ENCODE measurements around the gene NTNG2. TPM values are rescaled to one million over a fixed set of nuclear protein-coding genes. Genes with fewer than 3 reads are reported as not detected.

Gene NTNG2
- total RNA-seq, 2 experiments from 2014 or later: 3.8 to 4.8 TPM

GRCh38 chr9:132233138-132233537 lies 71.3 kb downstream of the NTNG2 start:
- no peak overlapping the region for H3K4me3 Mint-ChIP-seq
- ChIA-PET POLR2A (no interaction called here), CTCF (interaction anchor here (8.5 kb wide), 1 partner anchor 63 kb away, joined by 146 read pairs; no protein-coding TSS in a partner anchor)
- DNase-seq (no peak), ATAC-seq (no peak)
- no peaks in the 10 kb centered on the region for H3K27me3 Mint-ChIP-seq (ENCODE audit: low read depth)
- H3K4me1 Mint-ChIP-seq (ENCODE audit: low read depth): peaks cover 4% of the 10 kb centered on the region
- no peak overlapping the region for H3K27ac Mint-ChIP-seq
- no peaks in the 10 kb centered on the region for H3K36me3 Mint-ChIP-seq (ENCODE audit: low read depth)
- H3K9me3 Mint-ChIP-seq (ENCODE audit: insufficient read depth): no peaks in the 10 kb centered on the region

- H3K9me3 Mint-ChIP-seq (ENCODE audit: insufficient read depth): no peaks in the 10 kb centered on the region
- DNase-seq (no peak), ATAC-seq (no peak)
- H3K4me3 Mint-ChIP-seq: no peak overlapping the region
- H3K27ac Mint-ChIP-seq: no peak overlapping the region
- peaks cover 1% of the 10 kb centered on the region for H3K4me1 Mint-ChIP-seq (ENCODE audit: low read depth)
- no peaks in the 10 kb centered on the region for H3K36me3 Mint-ChIP-seq (ENCODE audit: low read depth)
- H3K27me3 Mint-ChIP-seq (ENCODE audit: low read depth): peaks cover 5% of the 10 kb centered on the region
- ChIA-PET POLR2A (no interaction called here), CTCF (interaction anchor here (1.4 to 8.5 kb wide), 2 partner anchors 34 to 65 kb away, joined by 3 to 146 read pairs; no protein-coding TSS in a partner anchor)
Measured at GRCh38 chr9:132234535-132234934, 72.7 kb downstream of the NTNG2 start.

- no peak for ATAC-seq
- Mint-ChIP-seq H3K36me3 (ENCODE audit: low read depth) (no peaks in the 10 kb centered on the region), H3K4me3 (no peak overlapping the region), H3K4me1 (ENCODE audit: low read depth) (peaks cover 7% of the 10 kb centered on the region), H3K27ac (no peak overlapping the region), H3K9me3 (ENCODE audit: insufficient read depth) (no peaks in the 10 kb centered on the region), H3K27me3 (ENCODE audit: low read depth) (peaks cover 6% of the 10 kb centered on the region)
- ChIA-PET CTCF (interaction anchor here (1.1 to 8.5 kb wide), 11 partner anchors 10 to 468 kb away, joined by 3 to 146 read pairs (median 5); no protein-coding TSS in a partner anchor), POLR2A (no interaction called here)
- no peak for DNase-seq
Measured at GRCh38 chr9:132235125-132235524, 73.3 kb downstream of the NTNG2 start.

- Mint-ChIP-seq H3K9me3 (ENCODE audit: insufficient read depth) (no peaks in the 10 kb centered on the region), H3K27ac (no peak overlapping the region), H3K27me3 (ENCODE audit: low read depth) (peaks cover 6% of the 10 kb centered on the region), H3K36me3 (ENCODE audit: low read depth) (no peaks in the 10 kb centered on the region), H3K4me1 (ENCODE audit: low read depth) (peaks cover 9% of the 10 kb centered on the region), H3K4me3 (no peak overlapping the region)
- POLR2A ChIA-PET: interaction anchor here (1.1 kb wide), 1 partner anchor 10 kb away, joined by 3 read pairs; no protein-coding TSS in a partner anchor
- no peak for ATAC-seq
- CTCF ChIA-PET: interaction anchor here (0.7 to 8.5 kb wide), 35 partner anchors 9 to 645 kb away, joined by 3 to 146 read pairs (median 4); no protein-coding TSS in a partner anchor
- DNase-seq: peak; percentile 86
Measured at GRCh38 chr9:132235894-132236661, 74.2 kb downstream of the NTNG2 start.

- H3K9me3 Mint-ChIP-seq (ENCODE audit: insufficient read depth): no peaks in the 10 kb centered on the region
Measured at GRCh38 chr9:132236662-132237311, 74.9 kb downstream of the NTNG2 start.

GRCh38 chr9:132237481-132237880 lies 75.6 kb downstream of the NTNG2 start:
- ChIA-PET POLR2A (interaction anchor here (0.6 to 1.1 kb wide), 2 partner anchors 12 to 76 kb away, joined by 3 read pairs; no protein-coding TSS in a partner anchor), CTCF (interaction anchor here (1.1 to 8.5 kb wide), 11 partner anchors 14 to 479 kb away, joined by 3 to 146 read pairs (median 11); no protein-coding TSS in a partner anchor)
- H3K27ac Mint-ChIP-seq: no peak overlapping the region

More at GRCh38 chr9:132236662-132237311, 74.9 kb downstream of the NTNG2 start:
- peaks cover 11% of the 10 kb centered on the region for H3K4me1 Mint-ChIP-seq (ENCODE audit: low read depth)
- no peak overlapping the region for H3K4me3 Mint-ChIP-seq
- no peak overlapping the region for H3K27ac Mint-ChIP-seq
- no peak for ATAC-seq
- no peaks in the 10 kb centered on the region for H3K36me3 Mint-ChIP-seq (ENCODE audit: low read depth)
- no peak for DNase-seq
- POLR2A ChIA-PET: interaction anchor here (0.6 to 1.1 kb wide), 2 partner anchors 11 to 76 kb away, joined by 3 read pairs; no protein-coding TSS in a partner anchor
- CTCF ChIA-PET: interaction anchor here (0.7 to 8.5 kb wide), 33 partner anchors 9 to 645 kb away, joined by 3 to 146 read pairs (median 4); no protein-coding TSS in a partner anchor
- H3K27me3 Mint-ChIP-seq (ENCODE audit: low read depth): peaks cover 6% of the 10 kb centered on the region

GRCh38 chr9:132238026-132238972 lies 76.4 kb downstream of the NTNG2 start:
- Mint-ChIP-seq H3K4me3 (no peak overlapping the region), H3K9me3 (ENCODE audit: insufficient read depth) (no peaks in the 10 kb centered on the region), H3K36me3 (ENCODE audit: low read depth) (no peaks in the 10 kb centered on the region), H3K4me1 (ENCODE audit: low read depth) (peaks cover 18% of the 10 kb centered on the region), H3K27ac (no peak overlapping the region), H3K27me3 (ENCODE audit: low read depth) (peaks cover 7% of the 10 kb centered on the region)
- ChIA-PET CTCF (interaction anchor here (1.1 to 8.5 kb wide), 8 partner anchors 14 to 480 kb away, joined by 3 to 146 read pairs (median 8); no protein-coding TSS in a partner anchor), POLR2A (no interaction called here)
- DNase-seq (no peak), ATAC-seq (no peak)

More at GRCh38 chr9:132237481-132237880, 75.6 kb downstream of the NTNG2 start:
- ATAC-seq (no peak), DNase-seq (no peak)
- H3K27me3 Mint-ChIP-seq (ENCODE audit: low read depth): peaks cover 7% of the 10 kb centered on the region
- H3K4me3 Mint-ChIP-seq: no peak overlapping the region
- H3K36me3 Mint-ChIP-seq (ENCODE audit: low read depth): no peaks in the 10 kb centered on the region
- peaks cover 13% of the 10 kb centered on the region for H3K4me1 Mint-ChIP-seq (ENCODE audit: low read depth)
- H3K9me3 Mint-ChIP-seq (ENCODE audit: insufficient read depth): no peaks in the 10 kb centered on the region

- H3K27me3 Mint-ChIP-seq (ENCODE audit: low read depth): peaks cover 10% of the 10 kb centered on the region
- CTCF ChIA-PET: interaction anchor here (1.2 to 8.5 kb wide), 6 partner anchors 13 to 480 kb away, joined by 6 to 146 read pairs (median 19); no protein-coding TSS in a partner anchor
- H3K36me3 Mint-ChIP-seq (ENCODE audit: low read depth): no peaks in the 10 kb centered on the region
- H3K27ac Mint-ChIP-seq: no peak overlapping the region
- H3K4me3 Mint-ChIP-seq: no peak overlapping the region
- ATAC-seq (no peak), DNase-seq (no peak)
- POLR2A ChIA-PET: no interaction called here
- no peaks in the 10 kb centered on the region for H3K9me3 Mint-ChIP-seq (ENCODE audit: insufficient read depth)
- peaks cover 20% of the 10 kb centered on the region for H3K4me1 Mint-ChIP-seq (ENCODE audit: low read depth)
Measured at GRCh38 chr9:132238992-132239391, 77.1 kb downstream of the NTNG2 start.

- CTCF ChIA-PET: interaction anchor here (1.2 to 8.5 kb wide), 5 partner anchors 13 to 481 kb away, joined by 6 to 146 read pairs (median 19); no protein-coding TSS in a partner anchor
- peaks cover 10% of the 10 kb centered on the region for H3K27me3 Mint-ChIP-seq (ENCODE audit: low read depth)
- no peaks in the 10 kb centered on the region for H3K9me3 Mint-ChIP-seq (ENCODE audit: insufficient read depth)
- no peak overlapping the region for H3K27ac Mint-ChIP-seq
- DNase-seq (no peak), ATAC-seq (no peak)
- H3K4me3 Mint-ChIP-seq: no peak overlapping the region
- H3K36me3 Mint-ChIP-seq (ENCODE audit: low read depth): no peaks in the 10 kb centered on the region
- POLR2A ChIA-PET: no interaction called here
- H3K4me1 Mint-ChIP-seq (ENCODE audit: low read depth): peaks cover 20% of the 10 kb centered on the region
Measured at GRCh38 chr9:132239518-132239917, 77.7 kb downstream of the NTNG2 start.

GRCh38 chr9:132239999-132240840 lies 78.4 kb downstream of the NTNG2 start:
- no peak for ATAC-seq
- H3K4me3 Mint-ChIP-seq: peak overlapping the region; percentile 28
- peaks cover 20% of the 10 kb centered on the region for H3K4me1 Mint-ChIP-seq (ENCODE audit: low read depth)
- H3K9me3 Mint-ChIP-seq (ENCODE audit: insufficient read depth): no peaks in the 10 kb centered on the region
- H3K27me3 Mint-ChIP-seq (ENCODE audit: low read depth): peaks cover 13% of the 10 kb centered on the region
- DNase-seq: no peak
- H3K36me3 Mint-ChIP-seq (ENCODE audit: low read depth): no peaks in the 10 kb centered on the region
- ChIA-PET CTCF (interaction anchor here (1.8 to 8.5 kb wide), 5 partner anchors 12 to 482 kb away, joined by 6 to 146 read pairs (median 19); no protein-coding TSS in a partner anchor), POLR2A (no interaction called here)
- no peak overlapping the region for H3K27ac Mint-ChIP-seq

Data from activated CD8-positive, alpha-beta T cell treated with anti-CD3 and anti-CD28 coated beads, Interleukin-2, amount 10 ng/mL, durations not matched to agents 7 days and 5 days (primary cell).